Activated CD4-positive, alpha-beta T cell treated with anti-CD3 and anti-CD28 coated beads, Interleukin-2, amount 50 U/mL, for 24 hours (primary cell): ENCODE results near the gene MICAL3.

Experiments
- DNase-seq, 2 donors: peaks; one replicate each; pipeline ENCODE4 v3.0.0-alpha.2; 2020; ENCODE audit warnings: low read depth in 1 of 2, low spot score in 1 of 2

Gene MICAL3

DNA sequence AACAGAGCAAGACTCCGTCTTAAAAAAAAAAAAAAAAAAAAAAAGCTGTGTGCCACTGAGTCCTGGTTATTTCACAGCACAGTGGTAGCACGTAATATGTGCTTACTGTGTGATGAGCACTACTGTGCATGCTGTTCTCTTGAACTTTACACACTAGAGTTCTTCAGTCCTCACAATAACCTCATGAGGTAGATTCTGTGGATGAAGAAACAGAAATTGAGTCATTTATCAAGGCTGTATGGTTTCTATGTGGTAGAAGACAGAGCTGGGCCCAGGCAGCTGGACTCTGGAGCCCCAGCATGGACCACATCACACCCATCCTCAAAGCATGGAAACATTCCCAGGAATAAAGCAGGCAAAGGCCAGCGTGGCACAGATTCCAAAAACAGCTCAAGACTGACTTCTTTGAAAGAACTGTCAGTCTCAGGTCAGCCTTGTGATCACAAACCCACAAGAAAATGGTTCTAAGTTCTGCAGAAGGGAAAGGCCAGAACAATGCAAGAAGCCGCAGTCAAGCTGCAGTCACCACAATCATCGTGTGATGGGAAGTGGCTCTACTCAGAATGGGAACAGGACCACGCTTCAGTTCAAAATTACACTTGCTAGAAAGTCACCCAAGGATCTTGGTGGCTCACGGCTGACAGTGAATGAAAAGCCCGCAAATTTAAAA lies 49.5 kb downstream of the MICAL3 start:
- no peak for DNase-seq

DNA sequence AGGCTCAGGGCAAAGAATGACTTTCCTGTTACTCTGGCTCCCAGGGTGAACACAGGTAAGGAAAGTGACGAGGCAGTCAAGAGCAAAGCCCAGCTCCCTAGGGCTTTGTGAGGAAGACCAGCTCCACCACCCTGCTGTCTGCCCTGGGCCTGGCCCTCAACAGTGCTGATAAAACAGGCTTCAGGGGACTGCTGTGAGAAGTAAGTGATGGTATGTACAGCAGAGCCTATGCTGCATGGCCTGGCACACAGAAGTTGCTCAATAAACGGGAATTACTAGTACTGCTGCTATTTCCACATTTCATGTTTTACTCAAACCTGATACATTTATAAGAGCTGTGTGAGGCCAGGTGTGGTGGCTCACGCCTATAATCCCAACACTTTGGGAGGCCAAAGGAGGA lies 50.3 kb downstream of the MICAL3 start:
- DNase-seq: no peak

GRCh38 chr22:17973217-17973616 lies 51.1 kb downstream of the MICAL3 start:
- DNase-seq: no peak

DNA sequence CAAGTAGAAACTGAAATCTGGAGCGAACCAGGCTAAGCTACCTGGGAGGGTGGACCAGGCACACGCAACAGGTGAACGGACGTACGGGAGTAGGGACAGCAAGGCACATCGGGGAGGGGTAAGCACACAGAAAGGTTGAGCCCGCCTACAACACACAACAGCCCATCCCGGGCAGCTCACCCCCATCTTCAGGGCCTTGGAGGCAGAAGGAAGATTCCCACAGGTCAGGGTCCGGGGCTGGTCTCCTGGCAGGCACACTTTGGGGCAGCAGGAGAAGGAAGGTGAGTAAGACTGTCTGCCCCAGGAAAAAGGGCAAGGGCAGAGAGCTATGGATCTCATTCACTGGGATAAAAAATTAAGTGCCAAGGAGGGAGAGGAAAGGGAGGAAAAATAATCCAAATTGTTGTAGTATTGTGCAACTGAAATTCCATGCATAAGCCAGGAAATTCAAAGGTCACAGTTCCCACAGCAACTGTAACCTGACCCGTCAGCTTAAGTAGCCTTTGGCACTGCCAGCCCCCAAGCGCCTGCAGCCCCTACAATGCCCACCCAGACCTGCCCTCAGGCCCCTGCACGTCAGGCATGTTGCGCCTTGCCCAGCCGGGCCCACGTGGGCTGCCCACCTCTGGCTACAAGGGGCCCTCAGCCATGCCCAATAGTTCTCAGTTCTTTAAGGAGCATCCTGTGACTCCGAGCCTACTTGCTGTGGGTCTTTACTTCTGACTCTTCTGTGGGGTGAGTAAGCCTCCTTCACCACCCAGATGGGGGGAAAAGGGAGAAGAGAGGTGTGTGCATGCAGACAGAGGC lies 51.8 kb downstream of the MICAL3 start:
- DNase-seq: no peak

DNA sequence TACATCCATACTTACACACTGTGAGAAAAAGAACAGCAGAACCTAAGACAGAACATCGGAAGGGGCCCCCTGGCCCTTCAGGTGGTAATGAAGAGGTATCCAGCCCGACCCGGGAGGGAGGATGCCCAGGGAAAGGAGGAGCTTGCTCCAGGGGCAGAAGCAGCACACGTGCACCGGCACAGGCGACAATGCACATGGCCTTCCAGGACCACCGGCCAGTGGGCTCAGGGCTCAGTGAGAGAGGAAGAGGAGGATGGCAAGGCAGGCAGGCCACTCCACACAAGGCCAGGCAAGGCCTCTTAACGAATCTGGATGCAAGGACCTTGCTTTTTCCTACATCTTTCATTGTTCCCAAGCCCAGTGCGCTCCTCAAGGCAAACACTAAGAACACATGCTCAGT lies 52.6 kb downstream of the MICAL3 start:
- DNase-seq: no peak

- DNase-seq: no peak
Observed at GRCh38 chr22:17970201-17970708, 54.1 kb downstream of the MICAL3 start.

GRCh38 chr22:17969701-17970113 lies 54.7 kb downstream of the MICAL3 start:
- DNase-seq: no peak

DNA sequence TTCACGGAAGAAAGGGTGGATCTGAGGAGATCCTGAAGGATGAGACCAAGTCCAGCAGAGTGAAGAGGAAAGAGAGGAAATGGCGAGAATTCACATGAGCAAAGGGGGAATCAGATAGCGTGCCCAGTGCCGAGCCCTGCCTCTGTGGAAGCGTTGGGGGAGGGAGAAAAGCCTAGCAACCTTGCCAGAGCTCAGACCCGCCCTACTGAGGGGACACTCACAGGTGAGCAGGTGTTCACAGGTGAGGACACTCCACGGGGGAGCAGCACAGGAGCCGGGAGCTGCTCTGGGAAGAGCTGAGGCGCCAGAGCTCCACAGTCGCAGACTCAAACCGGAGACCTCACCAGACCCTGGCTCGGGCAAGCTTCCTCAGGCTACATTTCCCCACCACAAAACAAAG lies 56.2 kb downstream of the MICAL3 start:
- DNase-seq: no peak

DNA sequence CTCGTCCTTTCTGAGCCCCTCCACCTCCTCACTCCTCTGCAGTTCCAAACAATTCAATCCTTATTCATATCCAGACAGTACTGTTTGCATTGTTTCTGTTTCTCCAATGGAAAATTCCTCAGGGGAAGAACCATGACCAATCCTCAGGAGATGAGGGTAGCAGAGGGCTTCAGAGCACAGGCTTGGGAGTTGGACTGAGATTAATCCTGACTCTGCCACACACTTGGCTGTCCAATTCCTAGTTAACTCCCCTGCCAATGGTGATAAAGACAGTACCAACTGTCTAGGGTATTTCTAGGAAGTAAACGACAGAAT lies 58.0 kb downstream of the MICAL3 start:
- no peak for DNase-seq

DNA sequence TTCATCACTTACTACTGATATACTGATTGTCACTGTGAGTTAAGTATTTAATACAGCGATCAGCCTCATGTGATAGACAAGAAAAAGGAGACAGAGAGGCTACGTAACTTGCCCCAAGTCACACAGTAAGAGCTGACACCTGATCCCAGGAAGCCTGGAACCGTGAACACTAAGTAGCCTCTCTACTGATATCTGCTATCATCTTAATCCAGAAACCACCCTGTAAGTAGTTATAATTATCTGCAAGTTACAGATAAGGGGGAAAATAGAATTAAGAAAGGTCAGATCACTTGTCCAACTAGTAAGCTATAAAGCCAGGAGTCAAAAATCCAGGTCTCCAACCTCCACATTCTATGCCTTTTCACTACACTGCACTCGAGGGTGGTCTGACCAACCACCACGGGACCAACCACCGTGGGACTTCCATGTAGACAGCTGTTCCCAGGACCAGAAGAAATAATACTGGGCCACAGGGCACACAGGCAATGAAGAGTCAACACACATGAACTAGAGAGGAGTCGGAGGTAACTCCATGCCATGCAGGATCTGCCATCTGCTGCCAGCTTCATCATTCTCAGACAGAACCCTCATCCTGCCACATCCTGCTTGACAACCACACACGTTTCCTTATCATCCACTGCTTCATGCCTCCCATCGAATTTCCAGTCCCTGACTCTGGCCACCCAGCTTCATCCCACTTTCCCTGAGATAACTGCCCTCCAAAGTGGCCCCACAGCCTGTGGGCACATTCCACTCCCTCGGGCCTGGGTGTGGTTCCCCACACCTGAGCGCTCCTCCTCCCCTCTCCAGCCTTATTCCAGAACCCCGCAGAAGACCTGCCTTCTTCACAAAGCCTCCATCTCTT lies 58.6 kb downstream of the MICAL3 start:
- DNase-seq: no peak

- DNase-seq: no peak
Observed at GRCh38 chr22:17964643-17965042, 59.7 kb downstream of the MICAL3 start.

- no peak for DNase-seq
Observed at GRCh38 chr22:17964156-17964555, 60.2 kb downstream of the MICAL3 start.

DNA sequence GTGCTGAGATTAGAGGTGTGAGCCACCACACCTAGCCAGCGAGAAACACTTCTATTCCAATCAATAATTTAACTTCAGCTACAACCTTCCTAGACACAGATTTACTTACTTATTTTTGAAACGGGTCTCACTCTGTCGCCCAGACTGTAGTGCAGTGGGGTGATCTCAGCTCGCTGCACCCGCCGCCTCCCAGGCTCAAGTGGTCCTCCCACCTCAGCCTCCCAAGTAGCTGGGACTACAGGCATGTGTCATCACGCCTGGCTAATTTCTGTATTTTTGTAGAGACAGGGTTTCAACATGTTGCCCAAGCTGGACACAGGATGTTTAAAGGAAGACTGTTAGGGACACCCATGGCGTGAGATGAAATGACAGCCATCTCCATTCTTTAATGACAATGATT lies 61.3 kb downstream of the MICAL3 start:
- no peak for DNase-seq

DNA sequence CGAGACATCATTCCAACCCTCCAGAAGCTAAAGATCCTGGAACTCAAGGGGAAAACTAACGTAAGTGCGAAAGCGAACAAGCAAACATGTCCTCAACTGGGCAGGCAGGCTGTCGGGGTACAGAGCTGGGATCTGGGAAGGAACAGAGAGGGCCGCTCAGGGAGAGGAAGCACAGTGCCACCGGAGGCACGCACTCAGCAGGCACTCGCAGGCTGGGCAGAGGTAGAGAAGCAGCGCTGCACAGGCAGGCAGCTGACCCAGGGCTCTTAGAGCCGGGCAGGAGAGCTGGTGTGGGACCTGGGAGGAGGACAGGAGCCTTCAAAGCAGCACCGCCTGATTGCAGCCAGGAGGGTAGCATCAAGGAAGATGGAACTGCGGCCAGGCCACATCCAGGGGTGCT lies 62.2 kb downstream of the MICAL3 start:
- no peak for DNase-seq

DNA sequence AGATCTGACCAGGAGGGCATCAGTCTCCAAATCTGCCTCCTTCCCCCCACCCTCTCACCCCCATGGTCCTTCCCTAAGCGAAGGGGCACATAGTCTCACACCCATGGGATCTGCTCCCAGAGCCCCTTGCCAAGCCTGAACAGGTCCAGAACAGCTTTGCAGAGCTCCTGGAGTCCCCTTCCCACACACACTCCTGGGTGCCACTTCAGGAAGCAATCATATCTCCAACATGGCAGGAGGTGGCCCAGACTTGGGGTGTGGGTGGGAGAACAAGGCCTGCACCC lies 63.0 kb downstream of the MICAL3 start:
- no peak for DNase-seq

DNA sequence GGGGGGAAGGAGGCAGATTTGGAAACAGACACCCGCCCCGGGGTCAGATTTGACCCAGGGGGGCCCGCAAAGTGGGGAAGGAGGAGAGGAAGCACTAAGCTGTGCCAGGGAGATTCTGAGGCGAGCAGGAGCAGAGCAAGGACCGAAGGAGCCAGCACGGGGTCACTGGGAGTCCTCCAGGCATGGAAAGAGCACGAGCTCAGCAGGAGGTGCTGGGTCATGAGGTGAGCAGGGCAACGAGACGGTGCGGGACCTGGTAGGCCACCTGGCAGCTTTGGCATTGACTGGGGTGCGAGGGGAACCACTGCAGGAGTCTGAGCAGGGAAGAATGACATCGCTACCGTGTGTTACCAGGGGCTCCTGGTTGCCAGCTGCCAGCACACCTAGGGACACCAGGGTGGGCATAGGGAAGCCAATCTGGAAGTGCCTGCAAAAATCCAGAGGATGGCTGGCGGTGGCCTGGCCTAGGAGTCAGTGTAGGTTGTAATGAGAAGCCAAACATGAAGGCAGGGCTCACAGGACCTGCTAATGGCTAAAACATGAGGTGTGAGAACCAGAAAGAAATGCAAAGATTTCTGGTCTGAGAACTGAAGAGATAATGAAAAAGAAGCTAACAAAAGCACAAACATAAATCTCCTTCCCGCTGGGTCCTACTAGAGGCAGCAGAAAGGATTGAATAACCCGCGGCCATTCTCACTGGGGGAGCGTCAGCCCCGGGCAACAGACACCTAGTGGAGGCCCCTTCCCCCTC lies 63.5 kb downstream of the MICAL3 start:
- no peak for DNase-seq

GRCh38 chr22:17960011-17960410 lies 64.3 kb downstream of the MICAL3 start:
- DNase-seq: no peak

GRCh38 chr22:17958166-17958565 lies 66.2 kb downstream of the MICAL3 start:
- no peak for DNase-seq

DNA sequence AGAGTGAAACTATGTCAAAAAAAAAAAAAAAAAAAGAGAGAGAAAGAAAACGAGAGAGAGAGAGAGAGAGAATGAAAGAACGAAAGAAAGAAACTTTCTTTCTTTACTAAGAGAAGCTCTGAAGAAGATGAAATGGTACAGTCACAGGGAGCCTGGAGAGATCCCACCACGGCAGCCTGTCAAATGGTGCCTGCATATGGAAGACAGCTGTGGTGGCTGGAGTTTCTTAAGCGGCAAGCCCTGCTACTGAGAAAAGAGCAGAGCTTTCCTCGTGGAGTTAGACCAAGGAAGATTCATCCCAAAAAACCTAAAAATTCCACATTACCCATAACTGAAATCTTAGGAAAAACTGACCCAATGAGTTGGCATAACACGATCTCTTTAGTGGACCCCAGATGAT lies 66.7 kb downstream of the MICAL3 start:
- DNase-seq: no peak

- DNase-seq: no peak
Observed at GRCh38 chr22:17957204-17957603, 67.2 kb downstream of the MICAL3 start.

DNA sequence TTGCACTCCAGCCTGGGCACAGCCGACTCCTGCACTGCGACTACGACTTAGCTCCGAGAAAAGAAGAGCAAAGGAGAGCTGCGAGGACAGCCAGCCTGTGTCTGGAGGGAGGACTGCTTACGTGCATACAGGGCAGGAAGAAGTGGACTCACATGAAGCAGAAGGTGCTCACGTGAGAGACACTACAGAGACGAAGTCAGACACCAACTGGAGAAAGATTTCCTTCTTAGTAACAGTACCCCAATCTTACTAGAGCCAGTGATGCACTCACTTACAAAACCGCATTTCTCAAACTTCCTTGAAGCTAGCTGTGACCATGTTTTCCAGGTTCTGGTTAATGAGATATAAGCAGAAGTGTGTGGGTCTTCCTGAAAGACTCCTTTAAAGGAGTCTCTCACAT lies 67.7 kb downstream of the MICAL3 start:
- no peak for DNase-seq
